SH-SY5Y (cell line): Measurements from ENCODE around the gene GLI3.

Experiments used
- GATA2 ChIP-seq: IDR thresholded peaks from 2 replicates; pipeline ENCODE4 v1.6.1; 2011; ENCODE audit warnings: mild to moderate bottlenecking, low read depth, low read length
- GATA3 ChIP-seq: IDR thresholded peaks from 2 replicates; pipeline ENCODE4 v1.6.1; 2011; ENCODE audit warnings: low read depth, mild to moderate bottlenecking, low read length, moderate library complexity

- no peak for TF ChIP-seq GATA2
- no peak for TF ChIP-seq GATA3
Measured at GRCh38 chr7:42077271-42078135, 159.5 kb downstream of the GLI3 start.
